HEK293 (cell line): ENCODE results near the gene TNFRSF9.

ENCODE experiments used
- AEBP2 ChIP-seq: fragments of 450-650 bp; formaldehyde crosslinking; IDR thresholded peaks from 2 replicates; pipeline ENCODE4 v1.5.1; 2016; ENCODE audit warnings: missing biosample characterization, missing genetic modification characterization, borderline replicate concordance
- ATF2 ChIP-seq: fragments of 450-650 bp; formaldehyde crosslinking; IDR thresholded peaks from 2 replicates; pipeline ENCODE4 v1.5.1; 2016; ENCODE audit warnings: missing biosample characterization, missing genetic modification characterization, low read depth
- BCL11B ChIP-seq: fragments of 450-650 bp; formaldehyde crosslinking; IDR thresholded peaks from 2 replicates; pipeline ENCODE4 v1.5.1; 2016; ENCODE audit warnings: low read depth, missing biosample characterization, missing genetic modification characterization
- EGR2 ChIP-seq: fragments of 450-650 bp; formaldehyde crosslinking; IDR thresholded peaks from 2 replicates; pipeline ENCODE4 v1.5.1; 2016; ENCODE audit warnings: low read depth, missing biosample characterization, missing genetic modification characterization
- GLI4 ChIP-seq: fragments of 450-650 bp; formaldehyde crosslinking; IDR thresholded peaks from 2 replicates; pipeline ENCODE4 v1.5.1; 2016; ENCODE audit warnings: missing biosample characterization, missing genetic modification characterization
- GLIS1 ChIP-seq: fragments of 450-650 bp; formaldehyde crosslinking; IDR thresholded peaks from 2 replicates; pipeline ENCODE4 v1.5.1; 2016; ENCODE audit warnings: missing biosample characterization, missing genetic modification characterization
- GLIS2 ChIP-seq: fragments of 450-650 bp; formaldehyde crosslinking; IDR thresholded peaks from 2 replicates; pipeline ENCODE4 v1.5.1; 2016; ENCODE audit warnings: missing biosample characterization, missing genetic modification characterization
- INSM2 ChIP-seq: fragments of 450-650 bp; formaldehyde crosslinking; IDR thresholded peaks from 2 replicates; pipeline ENCODE4 v1.5.1; 2016; ENCODE audit warnings: missing biosample characterization, missing genetic modification characterization
- KLF8 ChIP-seq: fragments of 450-650 bp; formaldehyde crosslinking; IDR thresholded peaks from 2 replicates; pipeline ENCODE4 v1.5.1; 2016; ENCODE audit warnings: missing biosample characterization, missing genetic modification characterization
- MEIS1 ChIP-seq: sonication (generic); formaldehyde crosslinking; IDR thresholded peaks from 2 replicates; pipeline ENCODE4 v1.8.1; 2022; ENCODE audit warnings: missing genetic modification reagents, mild to moderate bottlenecking, borderline replicate concordance
- MYNN ChIP-seq: fragments of 450-650 bp; formaldehyde crosslinking; IDR thresholded peaks from 2 replicates; pipeline ENCODE4 v1.5.1; 2016; ENCODE audit warnings: missing biosample characterization, missing genetic modification characterization, borderline replicate concordance
- PATZ1 ChIP-seq: fragments of 450-650 bp; formaldehyde crosslinking; IDR thresholded peaks from 2 replicates; pipeline ENCODE4 v1.5.1; 2016; ENCODE audit warnings: missing biosample characterization, missing genetic modification characterization
- SCRT1 ChIP-seq: fragments of 450-650 bp; formaldehyde crosslinking; IDR thresholded peaks from 2 replicates; pipeline ENCODE4 v1.5.1; 2016; ENCODE audit warnings: missing biosample characterization, missing genetic modification characterization, borderline replicate concordance
- ZBTB11 ChIP-seq: fragments of 450-650 bp; formaldehyde crosslinking; conservative IDR thresholded peaks from 2 replicates; pipeline ENCODE4 v1.5.1; 2016; ENCODE audit warnings: low read depth, missing biosample characterization, missing genetic modification characterization
- ZBTB26 ChIP-seq: fragments of 450-650 bp; formaldehyde crosslinking; optimal IDR thresholded peaks from 2 replicates; pipeline ENCODE3; 2016; ENCODE audit warnings: missing biosample characterization, mild to moderate bottlenecking, missing genetic modification characterization
- ZIC2 ChIP-seq: fragments of 450-650 bp; formaldehyde crosslinking; IDR thresholded peaks from 2 replicates; pipeline ENCODE4 v1.5.1; 2016; ENCODE audit warnings: missing biosample characterization, missing genetic modification characterization
- ZNF121 ChIP-seq: fragments of 450-650 bp; formaldehyde crosslinking; IDR thresholded peaks from 2 replicates; pipeline ENCODE4 v1.5.1; 2016; ENCODE audit warnings: missing biosample characterization, missing genetic modification characterization
- ZNF140 ChIP-seq: fragments of 450-650 bp; formaldehyde crosslinking; IDR thresholded peaks from 2 replicates; pipeline ENCODE4 v1.5.1; 2016; ENCODE audit warnings: missing biosample characterization, missing genetic modification characterization
- ZNF214 ChIP-seq: fragments of 450-650 bp; formaldehyde crosslinking; IDR thresholded peaks from 2 replicates; pipeline ENCODE4 v1.5.1; 2017; ENCODE audit warnings: missing biosample characterization, mild to moderate bottlenecking, missing genetic modification characterization, borderline replicate concordance
- ZNF501 ChIP-seq: fragments of 450-650 bp; formaldehyde crosslinking; IDR thresholded peaks from 2 replicates; pipeline ENCODE4 v1.5.1; 2016; ENCODE audit warnings: missing biosample characterization, missing genetic modification characterization
- ZNF558 ChIP-seq: fragments of 450-650 bp; formaldehyde crosslinking; IDR thresholded peaks from 2 replicates; pipeline ENCODE4 v1.5.1; 2016; ENCODE audit warnings: missing biosample characterization, missing genetic modification characterization
- ZNF560 ChIP-seq: fragments of 450-650 bp; formaldehyde crosslinking; IDR thresholded peaks from 2 replicates; pipeline ENCODE4 v1.5.1; 2017; ENCODE audit warnings: missing biosample characterization, missing genetic modification characterization, borderline replicate concordance
- ZNF596 ChIP-seq: fragments of 450-650 bp; IDR thresholded peaks from 2 replicates; pipeline ENCODE4 v1.5.0; 2018; ENCODE audit warnings: missing biosample characterization, mild to moderate bottlenecking, missing genetic modification characterization, moderate library complexity
- ZNF600 ChIP-seq: fragments of 450-650 bp; formaldehyde crosslinking; IDR thresholded peaks from 2 replicates; pipeline ENCODE4 v1.5.1; 2016; ENCODE audit warnings: missing biosample characterization, missing genetic modification characterization
- ZNF610 ChIP-seq: fragments of 450-650 bp; formaldehyde crosslinking; IDR thresholded peaks from 2 replicates; pipeline ENCODE4 v1.5.1; 2016; ENCODE audit warnings: missing biosample characterization, missing genetic modification characterization, borderline replicate concordance
- ZNF621 ChIP-seq: fragments of 450-650 bp; formaldehyde crosslinking; IDR thresholded peaks from 2 replicates; pipeline ENCODE4 v1.5.1; 2017; ENCODE audit warnings: missing biosample characterization, missing genetic modification characterization
- ZNF707 ChIP-seq: fragments of 450-650 bp; formaldehyde crosslinking; IDR thresholded peaks from 2 replicates; pipeline ENCODE4 v1.5.1; 2016; ENCODE audit warnings: missing biosample characterization, missing genetic modification characterization
- ZNF777 ChIP-seq: fragments of 450-650 bp; formaldehyde crosslinking; IDR thresholded peaks from 2 replicates; pipeline ENCODE4 v1.5.1; 2017; ENCODE audit warnings: missing biosample characterization, missing genetic modification characterization, borderline replicate concordance

TNFRSF9 gene

GRCh38 chr1:7961216-7962013, 20.8 kb upstream of the TNFRSF9 start, which contains the start of gene PARK7 (continued):
- TF ChIP-seq ZBTB11 (tag by site-specific recombination) = peak; percentile 82
- peak; percentile 88 for TF ChIP-seq GLIS1 (tag by site-specific recombination)
- TF ChIP-seq GLIS2 (tag by site-specific recombination) = peak; percentile 95
- TF ChIP-seq MYNN (tag by site-specific recombination) = no peak
- TF ChIP-seq ATF2 (tag by site-specific recombination) = no peak
- no peak for TF ChIP-seq ZNF140
- no peak for TF ChIP-seq MEIS1 (CRISPR knock-in tag)
- peak; percentile 53; the same call in 1 of the 2 replicates for TF ChIP-seq ZNF600 (tag by site-specific recombination)
- TF ChIP-seq BCL11B (tag by site-specific recombination) = 0 out of 2 replicates have a peak, but pooled peaks have one; percentile 25
- peak; percentile 59; the same call in 1 of the 2 replicates for TF ChIP-seq INSM2 (tag by site-specific recombination)
- TF ChIP-seq ZIC2 (tag by site-specific recombination) = peak; percentile 96
- no peak for TF ChIP-seq ZNF621 (tag by site-specific recombination)
- no peak for TF ChIP-seq AEBP2 (tag by site-specific recombination)
- TF ChIP-seq PATZ1 (tag by site-specific recombination) = peak; percentile 91
- 0 out of 2 replicates have a peak, but pooled peaks have one; percentile 75 for TF ChIP-seq ZNF610 (tag by site-specific recombination)
- TF ChIP-seq ZNF777 (tag by site-specific recombination) = no peak
- 0 out of 2 replicates have a peak, but pooled peaks have one; percentile 62 for TF ChIP-seq GLI4 (tag by site-specific recombination)
- peak; percentile 56 for TF ChIP-seq EGR2 (tag by site-specific recombination)
- no peak for TF ChIP-seq ZNF707 (tag by site-specific recombination)
- no peak for TF ChIP-seq SCRT1 (tag by site-specific recombination)
- no peak for TF ChIP-seq ZNF121 (tag by site-specific recombination)
- no peak for TF ChIP-seq ZNF596 (tag by site-specific recombination)
- peak; percentile 86 for TF ChIP-seq KLF8 (tag by site-specific recombination)
- peak; percentile 91 for TF ChIP-seq ZBTB26 (tag by site-specific recombination)
- TF ChIP-seq ZNF501 (tag by site-specific recombination) = peak; percentile 96; the same call in 1 of the 2 replicates
- TF ChIP-seq ZNF558 (tag by site-specific recombination) = no peak
- no peak for TF ChIP-seq ZNF560 (tag by site-specific recombination)
- no peak for TF ChIP-seq ZNF214 (tag by site-specific recombination)
